ENCODE data around the gene TTC24.

DNA sequence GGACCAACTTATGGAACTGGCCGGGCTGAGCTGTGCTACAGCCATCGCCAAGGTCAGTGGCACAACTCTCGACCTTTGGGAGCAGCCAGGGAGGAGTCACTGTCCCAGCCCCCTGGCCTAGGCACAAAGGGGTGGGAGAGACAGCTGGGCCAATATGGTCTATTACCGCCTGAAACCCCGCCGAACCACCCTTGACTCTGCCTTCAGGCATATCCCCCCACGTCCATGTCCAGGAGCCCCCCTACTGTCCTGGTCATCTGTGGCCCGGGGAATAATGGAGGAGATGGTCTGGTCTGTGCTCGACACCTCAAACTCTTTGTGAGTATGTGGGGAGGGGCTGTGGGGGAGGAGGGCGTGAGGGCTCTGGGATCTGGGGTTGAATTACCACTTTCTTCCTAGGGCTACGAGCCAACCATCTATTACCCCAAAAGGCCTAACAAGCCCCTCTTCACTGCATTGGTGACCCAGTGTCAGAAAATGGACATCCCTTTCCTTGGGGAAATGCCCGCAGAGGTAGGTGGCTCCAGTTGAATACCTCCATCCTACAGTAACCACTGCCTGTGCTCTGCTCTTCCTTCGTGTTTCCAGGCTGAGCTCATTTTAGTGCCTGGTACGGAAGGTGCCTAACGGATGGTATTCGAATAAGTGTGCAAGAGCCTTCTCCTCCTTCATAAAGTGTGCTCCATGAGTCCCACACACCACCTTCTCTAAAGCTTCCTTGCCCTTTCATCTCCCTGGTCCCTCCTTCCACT lies 12.8 kb downstream of the TTC24 start:
- TF ChIP-seq, protein P1, sequence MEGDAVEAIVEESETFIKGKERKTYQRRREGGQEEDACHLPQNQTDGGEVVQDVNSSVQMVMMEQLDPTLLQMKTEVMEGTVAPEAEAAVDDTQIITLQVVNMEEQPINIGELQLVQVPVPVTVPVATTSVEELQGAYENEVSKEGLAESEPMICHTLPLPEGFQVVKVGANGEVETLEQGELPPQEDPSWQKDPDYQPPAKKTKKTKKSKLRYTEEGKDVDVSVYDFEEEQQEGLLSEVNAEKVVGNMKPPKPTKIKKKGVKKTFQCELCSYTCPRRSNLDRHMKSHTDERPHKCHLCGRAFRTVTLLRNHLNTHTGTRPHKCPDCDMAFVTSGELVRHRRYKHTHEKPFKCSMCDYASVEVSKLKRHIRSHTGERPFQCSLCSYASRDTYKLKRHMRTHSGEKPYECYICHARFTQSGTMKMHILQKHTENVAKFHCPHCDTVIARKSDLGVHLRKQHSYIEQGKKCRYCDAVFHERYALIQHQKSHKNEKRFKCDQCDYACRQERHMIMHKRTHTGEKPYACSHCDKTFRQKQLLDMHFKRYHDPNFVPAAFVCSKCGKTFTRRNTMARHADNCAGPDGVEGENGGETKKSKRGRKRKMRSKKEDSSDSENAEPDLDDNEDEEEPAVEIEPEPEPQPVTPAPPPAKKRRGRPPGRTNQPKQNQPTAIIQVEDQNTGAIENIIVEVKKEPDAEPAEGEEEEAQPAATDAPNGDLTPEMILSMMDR (IDR thresholded peaks at IDR 0.05) = no peak
- TF ChIP-seq ZFX (IDR thresholded peaks at IDR 0.05; ENCODE audit: borderline replicate concordance) = no peak
